OCI-LY1 (cell line): ENCODE measurements around the gene RELB.

ENCODE experiments used
- H2AFZ ChIP-seq: fragments of 200-600 bp; sonication (generic), shearing (Covaris generic); 2 replicates; pipeline ENCODE4 v1.6.0; 2014; ENCODE audit warnings: antibody characterized with exemption, mild to moderate bottlenecking, low read length
- H3F3A ChIP-seq: fragments of 200-600 bp; sonication (generic), shearing (Covaris generic); 2 replicates; pipeline ENCODE4 v1.6.0; 2014; ENCODE audit warnings: mild to moderate bottlenecking, antibody characterized with exemption, low read length, moderate library complexity; ENCODE audit not compliant: insufficient read depth
- H3K27ac ChIP-seq: fragments of 200-600 bp; sonication (generic); 2 replicates; pipeline ENCODE4 v1.5.1; 2014; ENCODE audit warnings: low read length, mixed run types, mild to moderate bottlenecking, low read depth; ENCODE audit not compliant: poor library complexity, severe bottlenecking
- H3K27me3 ChIP-seq: fragments of 200-600 bp; sonication (generic); 2 replicates; pipeline ENCODE4 v1.6.0; 2014; ENCODE audit warnings: antibody characterized with exemption, mild to moderate bottlenecking, low read length, moderate library complexity; ENCODE audit not compliant: insufficient read depth
- H3K36me3 ChIP-seq: fragments of 200-600 bp; sonication (generic); 2 replicates; pipeline ENCODE4 v1.6.1; 2014; ENCODE audit warnings: mild to moderate bottlenecking, antibody characterized with exemption, low read length, moderate library complexity, mixed read lengths; ENCODE audit not compliant: insufficient read depth
- H3K4me1 ChIP-seq: fragments of 200-600 bp; sonication (generic); 2 replicates; pipeline ENCODE4 v1.5.1; 2014; ENCODE audit warnings: mild to moderate bottlenecking, low read length, moderate library complexity; ENCODE audit not compliant: insufficient read depth, severe bottlenecking
- H3K4me2 ChIP-seq: fragments of 200-600 bp; sonication (generic), shearing (Covaris generic); 2 replicates; pipeline ENCODE4 v1.6.1; 2014; ENCODE audit warnings: low read length
- H3K4me3 ChIP-seq: fragments of 200-600 bp; sonication (generic); 2 replicates; pipeline ENCODE4 v1.5.1; 2014; ENCODE audit warnings: low read length, low read depth, mild to moderate bottlenecking, mixed read lengths; ENCODE audit not compliant: poor library complexity, severe bottlenecking
- H3K79me2 ChIP-seq: fragments of 200-600 bp; shearing (Covaris generic); 2 replicates; pipeline ENCODE4 v1.6.1; 2016; ENCODE audit warnings: mixed run types, low read length, mixed read lengths; ENCODE audit not compliant: insufficient read depth
- H3K9ac ChIP-seq: fragments of 200-600 bp; sonication (generic), shearing (Covaris generic); 2 replicates; pipeline ENCODE4 v1.6.1; 2014; ENCODE audit warnings: mild to moderate bottlenecking, low read length, mixed read lengths
- H3K9me2 ChIP-seq: fragments of 200-600 bp; sonication (generic), shearing (Covaris generic); 2 replicates; pipeline ENCODE4 v1.6.1; 2014; ENCODE audit warnings: low read depth, mild to moderate bottlenecking, low read length, mixed read lengths
- H3K9me3 ChIP-seq: fragments of 200-600 bp; shearing (Covaris generic); 2 replicates; pipeline ENCODE4 v1.6.1; 2014; ENCODE audit warnings: low read length, mixed read lengths
- H4K20me1 ChIP-seq: fragments of 200-600 bp; sonication (generic), shearing (Covaris generic); 2 replicates; pipeline ENCODE4 v1.6.0; 2016; ENCODE audit warnings: mild to moderate bottlenecking, low read length; ENCODE audit not compliant: insufficient read depth
- CTCF ChIP-seq: fragments of 200-600 bp; sonication (generic), shearing (Covaris generic); IDR thresholded peaks from 2 replicates; pipeline ENCODE4 v1.5.1; 2017; ENCODE audit warnings: mild to moderate bottlenecking, antibody characterized with exemption, low read length, moderate library complexity, mixed read lengths
- EZH2 ChIP-seq: fragments of 200-600 bp; sonication (generic), shearing (Covaris generic); IDR thresholded peaks from 2 replicates; pipeline ENCODE4 v1.8.0; 2017; ENCODE audit warnings: borderline replicate concordance, mixed run types, mild to moderate bottlenecking, antibody characterized with exemption, low read length, moderate library complexity, mixed read lengths

The RELB gene

GRCh38 chr19:44990459-44990858 lies 10.8 kb upstream of the RELB start:
- Histone ChIP-seq H3K9me2 (no peaks in the 10 kb centered on the region), H3K4me3 (no peak overlapping the region), H4K20me1 (no peaks in the 10 kb centered on the region), H3K4me2 (no peak overlapping the region), H2AFZ (no peak overlapping the region), H3K36me3 (peaks cover 49% of the 10 kb centered on the region), H3K9ac (no peak overlapping the region), H3K4me1 (peaks cover 38% of the 10 kb centered on the region), H3K27ac (peak overlapping the region; percentile 73), H3K27me3 (no peaks in the 10 kb centered on the region), H3F3A (no peaks in the 10 kb centered on the region), H3K79me2 (no peaks in the 10 kb centered on the region), H3K9me3 (no peaks in the 10 kb centered on the region)
- TF ChIP-seq EZH2 (no peak), CTCF (no peak)

- Histone ChIP-seq H3K36me3 (peaks cover 45% of the 10 kb centered on the region), H3K9ac (no peak overlapping the region), H3K4me3 (no peak overlapping the region), H3K27me3 (no peaks in the 10 kb centered on the region), H3K4me2 (no peak overlapping the region), H4K20me1 (no peaks in the 10 kb centered on the region), H3K27ac (peak overlapping the region; percentile 73), H2AFZ (no peak overlapping the region), H3F3A (no peaks in the 10 kb centered on the region), H3K9me2 (no peaks in the 10 kb centered on the region), H3K4me1 (peaks cover 40% of the 10 kb centered on the region), H3K79me2 (no peaks in the 10 kb centered on the region), H3K9me3 (no peaks in the 10 kb centered on the region)
- TF ChIP-seq EZH2 (no peak), CTCF (no peak)
Measured at GRCh38 chr19:44990966-44991365, 10.3 kb upstream of the RELB start.

GRCh38 chr19:44992336-44993163 lies 8.7 kb upstream of the RELB start:
- Histone ChIP-seq H3K36me3 (peaks cover 38% of the 10 kb centered on the region), H3K79me2 (no peaks in the 10 kb centered on the region), H3K9me3 (no peaks in the 10 kb centered on the region), H3K4me3 (no peak overlapping the region), H3F3A (no peaks in the 10 kb centered on the region), H3K27me3 (no peaks in the 10 kb centered on the region), H3K4me2 (no peak overlapping the region), H3K4me1 (peaks cover 47% of the 10 kb centered on the region), H3K9ac (no peak overlapping the region), H2AFZ (no peak overlapping the region), H3K27ac (no peak overlapping the region), H3K9me2 (no peaks in the 10 kb centered on the region), H4K20me1 (no peaks in the 10 kb centered on the region)
- TF ChIP-seq CTCF, result no peak
- no peak for TF ChIP-seq EZH2
